Nephron progenitor cell (in vitro differentiated cells): Measurements from ENCODE around the gene INPP5A.

Experiments
- DNase-seq: peaks from one replicate; pipeline ENCODE4 v3.0.0; 2021
- H3K27ac Mint-ChIP-seq: 2 replicates; pipeline ENCODE4 v1.8.0; 2021; ENCODE audit warnings: mild to moderate bottlenecking, moderate library complexity, mixed read lengths
- H3K27me3 Mint-ChIP-seq: 2 replicates; pipeline ENCODE4 v1.8.0; 2021; ENCODE audit warnings: mild to moderate bottlenecking, low read depth, mixed read lengths; ENCODE audit not compliant: poor library complexity
- H3K36me3 Mint-ChIP-seq: 2 replicates; pipeline ENCODE4 v1.8.0; 2021; ENCODE audit warnings: low read depth, mixed read lengths
- H3K4me1 Mint-ChIP-seq: 2 replicates; pipeline ENCODE4 v1.8.0; 2021; ENCODE audit warnings: mixed read lengths
- H3K4me3 Mint-ChIP-seq: 2 replicates; pipeline ENCODE4 v1.8.0; 2021; ENCODE audit warnings: mild to moderate bottlenecking, moderate library complexity, mixed read lengths
- H3K9me3 Mint-ChIP-seq: 2 replicates; pipeline ENCODE4 v1.8.0; 2021; ENCODE audit warnings: mild to moderate bottlenecking, moderate library complexity, mixed read lengths
- TF ChIP-seq, protein P1 (sequence below): fragments of 200-600 bp; sonication (generic); IDR thresholded peaks from 2 replicates; pipeline ENCODE4 v1.5.0; 2021; ENCODE audit warnings: antibody characterized with exemption

The INPP5A gene

DNA sequence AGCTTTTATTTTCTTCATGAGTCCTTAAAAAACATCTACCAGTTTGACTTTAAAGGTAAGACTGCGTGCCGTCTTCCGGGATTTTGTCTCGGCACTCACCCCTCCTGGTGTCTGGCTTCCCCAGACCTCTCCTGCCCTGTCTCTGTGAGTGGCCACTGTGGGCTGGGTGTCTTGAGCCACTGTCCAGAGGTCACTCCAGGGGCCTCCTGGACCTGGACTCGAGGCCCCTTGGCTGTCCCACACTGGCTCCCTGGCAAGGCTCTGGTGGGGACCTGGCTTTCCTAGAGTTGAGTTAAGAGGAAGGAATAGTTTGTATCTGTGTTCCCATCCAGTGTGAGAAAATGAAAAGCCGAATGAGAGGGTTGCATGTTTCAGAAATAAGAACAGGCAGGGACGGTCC lies 152.8 kb downstream of the INPP5A start:
- DNase-seq: no peak
- Mint-ChIP-seq H3K27ac (no peak overlapping the region), H3K4me1 (peaks cover 9% of the 10 kb centered on the region), H3K27me3 (peaks cover 8% of the 10 kb centered on the region), H3K4me3 (no peak overlapping the region), H3K9me3 (peaks cover 37% of the 10 kb centered on the region), H3K36me3 (peaks cover 33% of the 10 kb centered on the region)
- TF ChIP-seq, protein P1, sequence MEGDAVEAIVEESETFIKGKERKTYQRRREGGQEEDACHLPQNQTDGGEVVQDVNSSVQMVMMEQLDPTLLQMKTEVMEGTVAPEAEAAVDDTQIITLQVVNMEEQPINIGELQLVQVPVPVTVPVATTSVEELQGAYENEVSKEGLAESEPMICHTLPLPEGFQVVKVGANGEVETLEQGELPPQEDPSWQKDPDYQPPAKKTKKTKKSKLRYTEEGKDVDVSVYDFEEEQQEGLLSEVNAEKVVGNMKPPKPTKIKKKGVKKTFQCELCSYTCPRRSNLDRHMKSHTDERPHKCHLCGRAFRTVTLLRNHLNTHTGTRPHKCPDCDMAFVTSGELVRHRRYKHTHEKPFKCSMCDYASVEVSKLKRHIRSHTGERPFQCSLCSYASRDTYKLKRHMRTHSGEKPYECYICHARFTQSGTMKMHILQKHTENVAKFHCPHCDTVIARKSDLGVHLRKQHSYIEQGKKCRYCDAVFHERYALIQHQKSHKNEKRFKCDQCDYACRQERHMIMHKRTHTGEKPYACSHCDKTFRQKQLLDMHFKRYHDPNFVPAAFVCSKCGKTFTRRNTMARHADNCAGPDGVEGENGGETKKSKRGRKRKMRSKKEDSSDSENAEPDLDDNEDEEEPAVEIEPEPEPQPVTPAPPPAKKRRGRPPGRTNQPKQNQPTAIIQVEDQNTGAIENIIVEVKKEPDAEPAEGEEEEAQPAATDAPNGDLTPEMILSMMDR: no peak

DNA sequence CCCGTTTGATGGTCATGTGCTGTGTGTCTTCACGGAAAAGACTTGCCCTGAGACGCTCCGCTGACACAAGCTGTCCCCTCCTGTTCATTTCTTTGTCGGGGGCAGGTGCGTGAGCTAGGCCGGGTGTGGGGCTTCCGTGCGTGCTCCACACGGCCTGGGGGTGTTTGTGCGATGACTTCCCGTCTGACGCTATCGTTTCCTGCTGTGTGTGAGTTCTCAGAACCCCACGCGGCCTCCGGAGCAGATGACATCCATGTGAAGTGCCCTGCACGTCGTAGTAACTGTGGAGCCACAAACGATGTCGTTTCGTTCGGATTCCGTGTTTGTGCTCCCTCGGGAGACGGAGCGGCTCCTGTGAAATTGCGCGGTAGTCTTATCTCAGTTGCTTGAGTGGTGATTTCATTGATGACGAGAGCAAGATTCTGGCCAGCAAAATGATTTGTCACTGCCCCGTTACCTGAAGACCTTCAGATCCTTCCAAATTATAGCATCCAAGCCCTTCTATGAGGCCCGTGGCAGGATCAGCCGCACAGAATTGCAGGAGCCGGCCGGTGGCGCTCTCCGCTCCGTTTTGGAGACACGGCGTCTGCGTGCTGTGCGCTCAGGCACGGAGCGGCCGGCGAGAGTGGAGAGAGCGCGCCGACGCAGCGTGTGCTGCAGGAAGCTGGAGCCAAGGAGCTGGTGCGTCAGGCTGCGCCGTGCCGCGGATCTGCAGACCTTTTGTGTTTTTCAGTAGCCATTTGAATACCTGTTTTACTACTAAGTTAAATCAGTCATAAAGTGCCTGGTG lies 153.4 kb downstream of the INPP5A start:
- H3K4me1 Mint-ChIP-seq: peaks cover 5% of the 10 kb centered on the region
- H3K36me3 Mint-ChIP-seq: peaks cover 33% of the 10 kb centered on the region
- no peak overlapping the region for H3K27ac Mint-ChIP-seq
- no peak overlapping the region for H3K4me3 Mint-ChIP-seq
- H3K9me3 Mint-ChIP-seq: peaks cover 42% of the 10 kb centered on the region
- no peak for DNase-seq
- peaks cover 8% of the 10 kb centered on the region for H3K27me3 Mint-ChIP-seq
- TF ChIP-seq, protein P1: no peak

DNA sequence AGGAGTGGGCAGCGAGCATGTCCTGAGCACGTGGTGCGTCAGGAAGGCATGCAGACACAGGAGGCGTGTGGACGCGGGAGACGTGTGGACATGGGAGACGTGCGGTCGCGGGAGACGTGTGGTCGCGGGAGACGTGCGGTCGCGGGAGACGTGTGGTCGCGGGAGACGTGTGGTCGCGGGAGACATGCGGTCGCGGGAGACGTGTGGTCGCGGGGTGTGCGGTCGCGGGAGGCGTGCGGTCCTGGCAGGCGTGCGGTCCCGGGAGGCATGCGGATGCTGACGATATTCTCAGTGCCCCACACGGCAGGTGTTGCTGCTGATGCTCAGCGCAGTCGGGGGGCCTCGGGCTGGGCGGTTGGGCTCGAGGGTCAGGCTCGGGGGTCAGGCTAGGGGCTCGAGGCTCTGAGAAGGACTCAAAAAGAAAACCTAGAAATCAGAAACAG lies 154.1 kb downstream of the INPP5A start:
- Mint-ChIP-seq H3K4me3 (no peak overlapping the region), H3K4me1 (peaks cover 5% of the 10 kb centered on the region), H3K27ac (no peak overlapping the region), H3K36me3 (peaks cover 33% of the 10 kb centered on the region), H3K27me3 (peaks cover 8% of the 10 kb centered on the region), H3K9me3 (peaks cover 42% of the 10 kb centered on the region)
- TF ChIP-seq, protein P1: no peak
- DNase-seq: no peak

DNA sequence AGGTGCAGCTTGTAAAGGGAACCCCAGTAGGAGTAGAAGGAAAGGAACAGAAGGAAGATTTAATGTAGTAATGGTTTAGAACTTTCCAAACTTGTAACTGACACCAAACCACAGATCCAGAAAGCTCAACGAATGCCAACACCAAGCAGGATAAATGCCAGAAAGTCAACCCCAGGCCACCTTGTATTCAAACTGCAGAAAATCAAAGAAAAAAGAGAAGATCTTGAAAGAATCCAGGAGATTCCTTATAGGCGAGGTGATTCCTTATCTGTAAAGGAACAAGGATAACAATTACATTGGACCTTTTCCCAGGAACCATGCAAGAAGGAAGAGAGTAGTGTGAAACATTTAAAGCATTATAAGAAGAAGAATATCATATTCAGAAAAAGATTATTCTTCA lies 154.7 kb downstream of the INPP5A start:
- Mint-ChIP-seq H3K4me3 (no peak overlapping the region), H3K4me1 (peaks cover 9% of the 10 kb centered on the region), H3K9me3 (peaks cover 42% of the 10 kb centered on the region), H3K36me3 (peaks cover 33% of the 10 kb centered on the region), H3K27me3 (peaks cover 8% of the 10 kb centered on the region), H3K27ac (no peak overlapping the region)
- TF ChIP-seq, protein P1: no peak
- DNase-seq: no peak

DNA sequence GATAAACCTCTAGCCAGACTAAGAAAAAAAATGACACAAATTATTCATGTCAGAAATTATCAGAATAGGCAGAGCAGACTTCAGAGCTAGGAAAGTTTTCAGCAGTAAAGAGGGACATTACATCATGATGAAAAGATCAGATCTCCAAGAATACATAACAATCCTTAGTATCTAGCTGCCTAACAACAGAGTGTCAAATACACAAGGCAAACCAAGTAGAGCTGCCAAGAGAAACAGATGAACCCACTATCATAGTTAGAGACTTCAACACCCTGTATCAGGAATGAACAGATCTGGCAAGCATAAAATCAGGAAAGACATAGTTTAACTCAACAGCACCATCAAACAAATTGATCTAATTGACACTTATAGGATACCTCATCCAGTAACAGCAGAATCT lies 156.1 kb downstream of the INPP5A start:
- Mint-ChIP-seq H3K9me3 (peaks cover 42% of the 10 kb centered on the region), H3K27me3 (peaks cover 8% of the 10 kb centered on the region), H3K4me3 (no peak overlapping the region), H3K27ac (no peak overlapping the region), H3K4me1 (peaks cover 17% of the 10 kb centered on the region), H3K36me3 (peaks cover 37% of the 10 kb centered on the region)
- TF ChIP-seq, protein P1: no peak
- DNase-seq: no peak

DNA sequence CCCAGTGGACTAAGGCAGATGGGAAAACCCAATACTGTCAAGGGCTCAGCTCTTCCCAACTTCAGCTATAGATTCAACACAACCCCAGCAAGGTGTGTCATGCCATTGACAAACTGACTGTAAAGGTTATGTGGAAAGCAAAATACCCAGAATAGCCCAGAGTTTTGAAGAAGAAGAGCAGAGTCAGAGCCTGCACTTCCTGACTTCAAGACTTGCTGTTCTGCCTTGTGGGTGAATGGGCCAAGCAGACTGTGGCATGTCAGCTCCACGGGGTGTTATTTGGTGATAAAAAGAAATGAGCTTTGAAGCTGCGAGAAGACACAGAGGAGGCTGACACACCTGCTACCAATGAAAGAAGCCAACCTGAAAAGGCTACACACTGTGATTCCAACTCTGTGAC lies 158.6 kb downstream of the INPP5A start:
- Mint-ChIP-seq H3K4me3 (no peak overlapping the region), H3K9me3 (peaks cover 42% of the 10 kb centered on the region), H3K36me3 (peaks cover 27% of the 10 kb centered on the region), H3K27ac (no peak overlapping the region), H3K4me1 (peaks cover 31% of the 10 kb centered on the region), H3K27me3 (peaks cover 3% of the 10 kb centered on the region)
- TF ChIP-seq, protein P1: no peak
- DNase-seq: no peak
